22Rv1 (cell line): ENCODE results near the gene ESPNL.

Experiments used
- H3K27ac ChIP-seq: fragments of 450-650 bp; 2 replicates; pipeline ENCODE4 v1.5.1; 2017
- CTCF ChIP-seq: fragments of 450-650 bp; IDR thresholded peaks from 2 replicates; pipeline ENCODE4 v1.5.1; 2017; ENCODE audit warnings: mild to moderate bottlenecking
- ZFX ChIP-seq: fragments of 450-650 bp; IDR thresholded peaks from 2 replicates; pipeline ENCODE4 v1.6.1; 2017; ENCODE audit warnings: antibody characterized with exemption, borderline replicate concordance

The ESPNL gene

DNA sequence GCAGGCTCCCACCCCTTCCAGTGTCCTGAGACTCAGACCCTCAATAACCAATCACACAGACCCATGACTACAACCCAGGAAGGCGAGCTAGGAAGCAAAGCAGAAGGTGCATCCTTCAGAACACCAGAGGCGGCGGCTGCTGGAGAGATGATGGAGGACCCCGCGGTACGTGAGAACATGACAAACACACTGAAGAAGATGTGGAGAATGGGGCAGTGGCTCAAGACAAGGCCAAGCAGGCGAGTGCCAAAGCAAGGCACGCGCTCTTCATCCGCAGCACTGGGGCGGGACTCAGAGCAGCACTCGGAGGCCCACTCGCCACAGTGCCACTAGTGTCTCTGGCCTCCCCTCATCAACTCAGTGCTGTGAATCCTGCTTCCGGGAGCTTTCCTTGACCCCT lies 72.3 kb downstream of the ESPNL start:
- no peak overlapping the region for H3K27ac ChIP-seq

DNA sequence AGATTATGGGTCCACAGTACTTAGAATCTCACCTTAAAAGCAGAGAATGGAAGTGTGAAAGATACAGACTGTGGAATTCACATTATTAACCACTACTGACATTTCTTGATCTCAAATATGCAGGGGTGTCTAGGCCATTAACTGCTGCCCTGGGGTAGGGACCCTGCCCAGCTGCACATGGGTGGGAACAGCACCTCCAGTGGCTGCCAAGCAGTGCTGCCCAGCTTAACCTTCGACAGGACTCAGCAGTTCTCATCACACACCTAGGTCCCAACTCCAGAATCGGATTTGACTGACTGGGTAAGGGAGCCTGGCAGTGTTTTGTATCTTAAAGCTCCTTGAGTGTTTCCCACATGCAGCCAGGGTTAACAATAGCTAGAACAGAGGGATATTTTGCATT lies 73.6 kb downstream of the ESPNL start:
- TF ChIP-seq CTCF (peak; percentile 44), ZFX (no peak)
- H3K27ac ChIP-seq = no peak overlapping the region

More for the DNA sequence above, 72.3 kb downstream of the ESPNL start:
- TF ChIP-seq ZFX = no peak
- no peak for TF ChIP-seq CTCF

GRCh38 chr2:238174291-238174690 lies 74.2 kb downstream of the ESPNL start:
- no peak overlapping the region for H3K27ac ChIP-seq
- TF ChIP-seq CTCF (no peak), ZFX (no peak)

DNA sequence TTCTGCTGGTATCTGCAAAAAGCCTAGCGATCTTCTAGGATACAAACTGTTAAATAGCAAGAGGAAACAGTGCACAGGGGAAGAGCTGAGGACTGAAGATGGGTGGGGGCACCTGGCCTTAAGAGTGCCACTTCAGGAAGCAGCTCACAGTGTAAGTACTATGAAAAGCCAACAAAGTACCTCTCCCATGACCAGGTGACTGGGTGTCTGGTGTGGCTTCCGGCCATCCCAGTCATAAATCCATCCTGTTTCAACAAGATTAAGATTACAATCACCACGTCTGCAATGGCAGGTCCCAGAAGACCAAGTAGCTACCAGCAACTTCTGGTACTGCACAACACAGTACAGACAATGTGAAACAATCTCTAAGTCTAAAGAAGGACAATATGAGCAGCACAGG lies 74.6 kb downstream of the ESPNL start:
- no peak overlapping the region for H3K27ac ChIP-seq
- TF ChIP-seq CTCF (no peak), ZFX (no peak)

DNA sequence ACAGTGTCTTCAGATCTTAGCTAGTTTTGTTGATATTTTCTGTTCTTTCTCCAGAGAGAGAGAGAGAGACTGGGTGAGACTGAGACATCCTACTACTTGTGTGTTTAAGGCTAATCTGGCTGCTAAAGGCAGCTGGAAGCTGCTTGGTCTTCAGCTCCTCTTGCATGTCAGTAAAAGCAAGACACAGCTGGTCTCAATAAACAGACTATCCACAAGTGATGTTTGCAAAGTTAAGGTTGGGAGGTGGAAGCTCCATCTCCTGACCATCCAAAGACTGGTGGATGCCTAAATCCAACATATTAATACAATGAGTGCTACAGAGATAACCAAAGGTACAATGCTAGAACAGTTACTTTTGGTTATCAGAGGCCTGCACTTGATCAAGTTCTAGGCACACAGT lies 76.5 kb downstream of the ESPNL start:
- TF ChIP-seq CTCF (no peak), ZFX (no peak)

GRCh38 chr2:238180554-238180953 lies 80.4 kb downstream of the ESPNL start:
- TF ChIP-seq ZFX (no peak), CTCF (no peak)
- no peak overlapping the region for H3K27ac ChIP-seq

More for the DNA sequence above, 76.5 kb downstream of the ESPNL start:
- no peak overlapping the region for H3K27ac ChIP-seq

DNA sequence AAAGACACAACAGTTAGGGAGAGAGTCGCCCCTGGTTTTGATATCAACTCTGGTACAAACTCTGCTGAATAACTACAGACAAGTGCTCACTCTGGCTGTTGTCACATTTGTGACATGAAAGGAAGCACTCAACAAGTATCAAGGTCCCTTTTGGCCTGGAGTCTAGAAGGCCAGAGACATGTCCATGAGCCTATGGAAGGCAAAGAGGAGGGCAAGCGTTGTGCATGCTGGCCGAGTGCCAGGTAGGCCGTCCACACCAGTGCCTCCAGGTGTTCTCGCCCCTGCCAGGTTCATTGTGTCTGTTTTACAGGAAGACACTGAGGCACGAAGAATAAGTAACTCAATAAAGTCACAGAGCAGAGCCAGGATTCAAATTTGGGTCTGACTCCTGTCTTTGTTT lies 82.2 kb downstream of the ESPNL start:
- TF ChIP-seq CTCF (no peak), ZFX (no peak)
- no peak overlapping the region for H3K27ac ChIP-seq
